ENCODE results near the gene NPAS3. TPM values are rescaled to one million over a fixed set of nuclear protein-coding genes. Genes with fewer than 3 reads are reported as not detected.

NPAS3 gene
- total RNA-seq, 1 donor from 2014 or later: 3.6 TPM

- no peak for DNase-seq (ENCODE audit: low spot score)
Observed at GRCh38 chr14:33505963-33506329, 567.3 kb downstream of the NPAS3 start.

- no peak for DNase-seq (ENCODE audit: low spot score)
Observed at GRCh38 chr14:33508126-33509062, 569.7 kb downstream of the NPAS3 start.

- no peak for DNase-seq (ENCODE audit: low spot score)
Observed at GRCh38 chr14:33509454-33509853, 570.8 kb downstream of the NPAS3 start.

GRCh38 chr14:33510063-33510481, 571.4 kb downstream of the NPAS3 start:
- no peak for DNase-seq (ENCODE audit: low spot score)

- no peak for DNase-seq (ENCODE audit: low spot score)
Observed at GRCh38 chr14:33510991-33511390, 572.3 kb downstream of the NPAS3 start.

- no peak for DNase-seq (ENCODE audit: low spot score)
Observed at GRCh38 chr14:33511851-33512640, 573.4 kb downstream of the NPAS3 start.

GRCh38 chr14:33515441-33515840, 576.8 kb downstream of the NPAS3 start:
- no peak for DNase-seq (ENCODE audit: low spot score)

- no peak for DNase-seq (ENCODE audit: low spot score)
Observed at GRCh38 chr14:33515899-33516298, 577.2 kb downstream of the NPAS3 start.

GRCh38 chr14:33516898-33517436, 578.3 kb downstream of the NPAS3 start:
- no peak for DNase-seq (ENCODE audit: low spot score)

DNA sequence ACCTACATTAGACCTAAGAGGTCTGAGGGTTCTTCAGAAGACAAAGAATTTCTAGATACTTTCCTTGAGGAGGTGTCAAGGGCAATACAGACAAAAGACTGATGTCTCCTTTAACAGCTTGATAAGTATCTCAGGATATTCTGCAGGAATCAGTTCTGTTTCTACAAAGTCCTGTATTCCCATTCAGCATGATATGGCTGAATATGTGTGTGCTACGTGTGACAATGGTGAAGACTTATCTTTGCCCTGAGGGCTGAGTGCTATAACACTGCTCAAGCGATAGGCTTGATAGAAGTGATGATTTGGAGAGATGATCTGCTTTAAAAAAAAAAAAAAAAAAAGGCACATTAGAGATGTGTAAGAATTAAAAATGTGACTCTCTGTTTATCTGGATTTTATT, 582.5 kb downstream of the NPAS3 start:
- no peak for DNase-seq (ENCODE audit: low spot score)

- no peak for DNase-seq (ENCODE audit: low spot score)
Observed at GRCh38 chr14:33524244-33524643, 585.6 kb downstream of the NPAS3 start.

- DNase-seq (ENCODE audit: low spot score): no peak
Observed at GRCh38 chr14:33525626-33526025, 586.9 kb downstream of the NPAS3 start.

DNA sequence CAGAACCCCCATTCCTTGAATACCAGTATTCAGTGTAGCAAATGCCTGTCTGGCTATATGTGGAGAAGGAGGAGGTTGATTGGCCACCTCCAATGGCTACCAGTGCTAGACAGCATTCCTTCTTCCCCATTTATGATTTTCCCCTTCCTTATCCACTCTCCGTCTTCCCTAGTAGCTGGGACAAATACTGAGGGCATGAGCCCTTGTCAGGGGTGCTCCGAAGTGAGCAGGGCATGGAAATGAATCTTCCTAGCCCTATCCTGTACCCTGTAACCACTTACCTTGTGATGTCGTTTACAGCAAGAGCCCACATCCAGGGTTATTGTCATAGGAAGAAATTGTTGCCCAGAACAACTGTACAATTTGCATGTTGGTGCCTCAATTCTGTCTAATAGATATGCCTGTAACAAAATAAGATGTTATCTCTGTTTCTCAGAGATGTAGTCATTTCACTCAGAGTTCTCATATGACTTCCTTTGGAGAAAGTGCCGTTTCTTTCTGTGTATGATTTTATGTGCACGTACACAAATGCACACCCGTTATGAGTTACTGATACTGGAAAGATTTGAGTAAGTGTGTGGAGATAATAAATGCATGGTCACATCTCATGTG, 588.5 kb downstream of the NPAS3 start:
- no peak for DNase-seq (ENCODE audit: low spot score)

DNA sequence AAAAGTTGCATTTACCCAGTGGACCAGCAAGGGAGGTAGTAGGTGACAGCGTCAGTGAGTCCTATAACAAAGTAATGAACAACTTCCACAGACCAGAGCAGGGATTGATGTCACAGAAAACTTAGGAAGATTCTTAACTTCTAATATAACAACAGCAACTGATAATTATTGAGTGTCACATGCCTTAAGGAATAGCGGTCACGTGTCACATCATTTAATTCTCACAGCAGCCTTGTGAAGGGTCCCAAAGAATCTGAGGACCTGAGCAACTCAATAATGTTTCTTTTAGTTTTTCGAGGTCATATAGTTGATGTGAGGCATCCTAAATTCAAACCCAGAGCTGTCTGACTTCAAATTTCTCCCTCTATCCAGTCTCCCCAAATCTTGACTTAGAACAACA, 590.0 kb downstream of the NPAS3 start:
- DNase-seq (ENCODE audit: low spot score): no peak

DNA sequence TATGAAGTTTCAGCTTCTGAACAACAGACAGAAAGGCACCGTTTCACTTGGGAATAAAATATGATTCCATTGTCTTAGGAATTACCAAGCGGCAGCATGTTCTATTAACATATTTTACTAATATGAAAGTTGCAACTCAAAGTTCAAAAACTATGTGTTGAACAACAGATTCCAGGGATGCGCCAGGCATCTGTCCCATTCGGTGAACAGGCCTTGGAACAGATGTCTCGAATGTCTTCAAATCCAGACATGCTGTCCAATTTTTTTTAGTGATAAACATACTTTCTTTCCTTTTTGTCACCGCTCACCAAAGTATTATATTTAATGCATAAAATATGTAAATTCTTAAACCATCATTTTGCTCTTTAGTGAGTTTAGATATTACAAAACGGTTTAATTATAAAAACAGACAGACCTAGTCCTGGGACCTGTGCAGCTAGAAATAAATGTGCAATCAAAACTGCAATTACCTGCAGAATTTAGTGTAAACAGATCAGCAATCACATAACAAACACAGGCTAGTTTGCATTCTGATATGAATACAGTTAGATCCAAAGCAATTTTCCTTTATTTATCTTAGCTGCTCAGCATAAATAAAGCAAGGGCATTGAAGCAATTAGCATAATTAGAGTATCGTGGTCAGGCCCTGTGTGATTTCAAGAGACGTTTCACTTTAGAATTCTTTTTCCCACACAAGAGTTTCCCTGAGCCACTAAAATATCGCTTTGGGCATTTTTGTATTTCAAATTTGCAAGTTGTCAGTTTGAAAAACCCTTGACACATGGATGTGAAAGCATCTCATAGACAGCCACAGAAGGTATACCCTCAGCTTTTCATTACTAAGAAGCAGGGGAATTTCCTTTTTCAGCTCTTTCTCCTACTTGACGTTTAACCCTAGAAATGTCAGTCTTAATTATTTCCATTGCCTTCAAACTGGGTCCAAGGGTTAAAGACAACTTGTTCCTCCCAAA, 591.4 kb downstream of the NPAS3 start:
- DNase-seq (ENCODE audit: low spot score): no peak

DNA sequence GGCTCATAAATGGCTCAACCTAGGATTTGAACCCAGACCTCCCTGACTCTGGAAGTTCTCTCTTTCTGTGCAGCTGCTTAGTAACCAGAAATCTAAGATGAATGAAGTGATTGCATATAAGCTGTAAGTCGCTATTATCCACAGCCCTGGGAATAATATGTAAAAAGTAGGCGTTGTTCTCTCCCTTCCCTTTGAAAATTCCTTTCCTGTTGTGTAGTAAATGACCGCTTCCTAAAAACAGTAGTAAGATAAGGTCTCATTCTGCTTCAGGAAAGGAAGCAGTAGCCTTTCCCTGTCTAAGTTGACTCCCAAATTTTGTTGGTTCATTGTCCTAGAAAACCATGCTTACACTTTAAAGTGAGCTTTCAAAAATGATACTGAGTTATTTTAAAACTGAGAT, 593.9 kb downstream of the NPAS3 start:
- no peak for DNase-seq (ENCODE audit: low spot score)

DNA sequence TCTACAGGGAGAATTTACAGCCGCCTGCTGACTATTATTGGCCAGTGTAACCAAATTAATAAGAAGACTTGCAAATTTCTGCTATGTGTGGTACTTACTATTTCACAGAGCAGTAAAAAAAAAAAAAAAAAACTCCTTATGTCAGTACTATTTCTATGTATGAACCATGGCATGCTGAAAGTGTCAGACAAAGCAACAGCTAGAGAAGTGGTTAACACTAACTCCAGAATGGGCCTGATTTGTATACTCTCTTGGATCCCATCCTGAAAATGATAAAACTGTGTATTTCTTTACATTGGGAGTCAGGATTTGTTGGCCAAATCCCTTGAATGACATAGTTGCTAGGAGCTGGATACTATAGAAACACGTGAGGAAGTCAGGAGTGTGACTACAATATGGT, 595.4 kb downstream of the NPAS3 start:
- DNase-seq (ENCODE audit: low spot score): no peak

GRCh38 chr14:33534632-33535031, 596.0 kb downstream of the NPAS3 start:
- DNase-seq (ENCODE audit: low spot score): no peak

GRCh38 chr14:33539918-33540357, 601.3 kb downstream of the NPAS3 start:
- DNase-seq (ENCODE audit: low spot score): no peak

- no peak for DNase-seq (ENCODE audit: low spot score)
Observed at GRCh38 chr14:33541171-33541570, 602.5 kb downstream of the NPAS3 start.
